ENCODE data around the gene XIRP1. TPM values are rescaled to one million over a fixed set of nuclear protein-coding genes. Genes with fewer than 3 reads are reported as not detected.
"Not testable (repeated sequence)": the region's sequence is repeated elsewhere in the genome, so short reads cannot be mapped to it uniquely, and the experiment has no call there.

XIRP1 gene
- total RNA-seq, 2 donors from 2014 or later = 0.99 to 17.2 TPM

- no peak overlapping the region for H3K4me3 Mint-ChIP-seq
- H3K9me3 Mint-ChIP-seq = no peaks in the 10 kb centered on the region
- ATAC-seq (replicated peaks) = no peak
- H3K4me1 Mint-ChIP-seq = peaks cover 23% of the 10 kb centered on the region
- H3K27me3 Mint-ChIP-seq = no peaks in the 10 kb centered on the region
- H3K27ac Mint-ChIP-seq = peak overlapping the region; percentile 44
- H3K36me3 Mint-ChIP-seq (ENCODE audit: low read depth) = no peaks in the 10 kb centered on the region
These were observed 18.9 kb downstream of the XIRP1 start for GRCh38 chr3:39173318-39174125.

GRCh38 chr3:39171860-39172259, 20.5 kb downstream of the XIRP1 start:
- Mint-ChIP-seq H3K36me3 (ENCODE audit: low read depth) (no peaks in the 10 kb centered on the region), H3K27ac (no peak overlapping the region), H3K27me3 (no peaks in the 10 kb centered on the region), H3K4me3 (no peak overlapping the region), H3K4me1 (peaks cover 12% of the 10 kb centered on the region), H3K9me3 (no peaks in the 10 kb centered on the region)
- no peak for ATAC-seq (replicated peaks)

GRCh38 chr3:39170877-39171276, 21.5 kb downstream of the XIRP1 start:
- H3K9me3 Mint-ChIP-seq; H3K4me1 Mint-ChIP-seq; H3K27me3 Mint-ChIP-seq; H3K4me3 Mint-ChIP-seq; H3K36me3 Mint-ChIP-seq (ENCODE audit: low read depth); H3K27ac Mint-ChIP-seq; ATAC-seq (replicated peaks): not testable (repeated sequence)

- no peak for ATAC-seq (replicated peaks)
- Mint-ChIP-seq H3K27ac (no peak overlapping the region), H3K36me3 (ENCODE audit: low read depth) (no peaks in the 10 kb centered on the region), H3K4me3 (no peak overlapping the region), H3K4me1 (no peaks in the 10 kb centered on the region), H3K27me3 (no peaks in the 10 kb centered on the region), H3K9me3 (no peaks in the 10 kb centered on the region)
These were observed 21.9 kb downstream of the XIRP1 start for GRCh38 chr3:39170461-39170860.

- H3K9me3 Mint-ChIP-seq = no peaks in the 10 kb centered on the region
- no peaks in the 10 kb centered on the region for H3K27me3 Mint-ChIP-seq
- no peaks in the 10 kb centered on the region for H3K4me1 Mint-ChIP-seq
- no peak for ATAC-seq (replicated peaks)
- H3K4me3 Mint-ChIP-seq = no peak overlapping the region
- H3K36me3 Mint-ChIP-seq (ENCODE audit: low read depth) = no peaks in the 10 kb centered on the region
- H3K27ac Mint-ChIP-seq = no peak overlapping the region
These were observed 22.7 kb downstream of the XIRP1 start for GRCh38 chr3:39169712-39170111.

- H3K27me3 Mint-ChIP-seq = no peaks in the 10 kb centered on the region
- no peaks in the 10 kb centered on the region for H3K36me3 Mint-ChIP-seq (ENCODE audit: low read depth)
- peak overlapping the region; percentile 18 for H3K27ac Mint-ChIP-seq
- H3K9me3 Mint-ChIP-seq = no peaks in the 10 kb centered on the region
- no peaks in the 10 kb centered on the region for H3K4me1 Mint-ChIP-seq
- no peak overlapping the region for H3K4me3 Mint-ChIP-seq
- ATAC-seq (replicated peaks) = no peak
These were observed 24.1 kb downstream of the XIRP1 start for GRCh38 chr3:39168156-39168780.

GRCh38 chr3:39166932-39167532, 25.4 kb downstream of the XIRP1 start:
- Mint-ChIP-seq H3K9me3 (no peaks in the 10 kb centered on the region), H3K36me3 (ENCODE audit: low read depth) (no peaks in the 10 kb centered on the region), H3K4me1 (no peaks in the 10 kb centered on the region), H3K4me3 (no peak overlapping the region), H3K27ac (no peak overlapping the region), H3K27me3 (no peaks in the 10 kb centered on the region)
- ATAC-seq (replicated peaks) = no peak

- H3K4me1 Mint-ChIP-seq = no peaks in the 10 kb centered on the region
- H3K27ac Mint-ChIP-seq = no peak overlapping the region
- no peaks in the 10 kb centered on the region for H3K27me3 Mint-ChIP-seq
- no peaks in the 10 kb centered on the region for H3K9me3 Mint-ChIP-seq
- peak; percentile 32 for ATAC-seq (replicated peaks)
- no peak overlapping the region for H3K4me3 Mint-ChIP-seq
- H3K36me3 Mint-ChIP-seq (ENCODE audit: low read depth) = no peaks in the 10 kb centered on the region
These were observed 26.2 kb downstream of the XIRP1 start for GRCh38 chr3:39166134-39166710.

DNA sequence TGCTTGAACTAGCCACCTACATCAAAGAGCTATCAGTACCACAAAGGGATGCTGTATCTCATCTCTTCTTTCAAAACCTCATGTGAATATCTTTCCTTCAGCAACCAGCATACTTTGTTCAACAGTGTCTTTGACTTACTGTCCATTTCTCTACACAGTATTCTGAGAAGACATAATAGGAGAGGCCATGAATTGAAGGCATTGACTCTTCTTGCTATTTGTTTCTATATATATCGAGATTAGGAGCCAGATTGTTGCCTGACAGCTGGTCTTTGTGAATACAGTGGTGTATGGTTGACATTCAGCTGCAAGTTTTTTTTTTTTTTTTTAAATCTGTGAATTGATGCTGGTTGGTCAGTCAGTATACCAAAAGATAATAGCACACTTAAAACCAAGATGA, 26.9 kb downstream of the XIRP1 start:
- Mint-ChIP-seq H3K9me3 (no peaks in the 10 kb centered on the region), H3K4me3 (no peak overlapping the region), H3K36me3 (ENCODE audit: low read depth) (no peaks in the 10 kb centered on the region), H3K27ac (no peak overlapping the region), H3K4me1 (no peaks in the 10 kb centered on the region), H3K27me3 (no peaks in the 10 kb centered on the region)
- no peak for ATAC-seq (replicated peaks)

GRCh38 chr3:39164414-39164813, 28.0 kb downstream of the XIRP1 start:
- H3K9me3 Mint-ChIP-seq = no peaks in the 10 kb centered on the region
- H3K27ac Mint-ChIP-seq = no peak overlapping the region
- H3K27me3 Mint-ChIP-seq = no peaks in the 10 kb centered on the region
- no peak overlapping the region for H3K4me3 Mint-ChIP-seq
- H3K4me1 Mint-ChIP-seq = no peaks in the 10 kb centered on the region
- ATAC-seq (replicated peaks) = no peak
- H3K36me3 Mint-ChIP-seq (ENCODE audit: low read depth) = no peaks in the 10 kb centered on the region

- no peaks in the 10 kb centered on the region for H3K9me3 Mint-ChIP-seq
- no peak overlapping the region for H3K27ac Mint-ChIP-seq
- no peak for ATAC-seq (replicated peaks)
- peaks cover 11% of the 10 kb centered on the region for H3K36me3 Mint-ChIP-seq (ENCODE audit: low read depth)
- H3K4me1 Mint-ChIP-seq = peaks cover 10% of the 10 kb centered on the region
- H3K27me3 Mint-ChIP-seq = no peaks in the 10 kb centered on the region
- no peak overlapping the region for H3K4me3 Mint-ChIP-seq
These were observed 34.2 kb downstream of the XIRP1 start for GRCh38 chr3:39158148-39158715.

GRCh38 chr3:39157359-39157758, 35.0 kb downstream of the XIRP1 start:
- peaks cover 14% of the 10 kb centered on the region for H3K4me1 Mint-ChIP-seq
- ATAC-seq (replicated peaks) = no peak
- H3K9me3 Mint-ChIP-seq = no peaks in the 10 kb centered on the region
- peaks cover 16% of the 10 kb centered on the region for H3K36me3 Mint-ChIP-seq (ENCODE audit: low read depth)
- H3K4me3 Mint-ChIP-seq = no peak overlapping the region
- H3K27ac Mint-ChIP-seq = no peak overlapping the region
- no peaks in the 10 kb centered on the region for H3K27me3 Mint-ChIP-seq

DNA sequence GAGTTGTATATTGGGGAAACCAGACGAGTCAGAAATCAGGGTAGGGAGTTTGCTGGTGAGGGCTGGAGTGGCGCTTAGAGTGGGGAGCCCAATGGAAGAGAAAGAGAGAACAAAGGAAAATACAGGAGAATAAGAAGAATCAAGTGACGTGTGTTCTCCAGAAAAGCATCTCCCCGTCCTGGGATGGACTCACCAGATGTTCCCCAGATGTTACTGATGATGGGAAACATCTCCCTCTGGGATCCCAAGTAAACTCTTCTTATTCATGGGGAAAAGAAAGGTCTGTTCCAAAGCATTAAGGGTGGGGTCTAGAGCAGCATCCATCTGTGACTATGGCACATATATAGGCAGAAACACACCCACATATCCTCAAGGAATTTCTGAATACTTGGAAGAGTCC, 36.0 kb downstream of the XIRP1 start:
- Mint-ChIP-seq H3K27ac (peak overlapping the region; percentile 70), H3K36me3 (ENCODE audit: low read depth) (peaks cover 26% of the 10 kb centered on the region), H3K4me3 (peak overlapping the region; percentile 87), H3K4me1 (peaks cover 15% of the 10 kb centered on the region), H3K9me3 (no peaks in the 10 kb centered on the region), H3K27me3 (no peaks in the 10 kb centered on the region)
- no peak for ATAC-seq (replicated peaks)

DNA sequence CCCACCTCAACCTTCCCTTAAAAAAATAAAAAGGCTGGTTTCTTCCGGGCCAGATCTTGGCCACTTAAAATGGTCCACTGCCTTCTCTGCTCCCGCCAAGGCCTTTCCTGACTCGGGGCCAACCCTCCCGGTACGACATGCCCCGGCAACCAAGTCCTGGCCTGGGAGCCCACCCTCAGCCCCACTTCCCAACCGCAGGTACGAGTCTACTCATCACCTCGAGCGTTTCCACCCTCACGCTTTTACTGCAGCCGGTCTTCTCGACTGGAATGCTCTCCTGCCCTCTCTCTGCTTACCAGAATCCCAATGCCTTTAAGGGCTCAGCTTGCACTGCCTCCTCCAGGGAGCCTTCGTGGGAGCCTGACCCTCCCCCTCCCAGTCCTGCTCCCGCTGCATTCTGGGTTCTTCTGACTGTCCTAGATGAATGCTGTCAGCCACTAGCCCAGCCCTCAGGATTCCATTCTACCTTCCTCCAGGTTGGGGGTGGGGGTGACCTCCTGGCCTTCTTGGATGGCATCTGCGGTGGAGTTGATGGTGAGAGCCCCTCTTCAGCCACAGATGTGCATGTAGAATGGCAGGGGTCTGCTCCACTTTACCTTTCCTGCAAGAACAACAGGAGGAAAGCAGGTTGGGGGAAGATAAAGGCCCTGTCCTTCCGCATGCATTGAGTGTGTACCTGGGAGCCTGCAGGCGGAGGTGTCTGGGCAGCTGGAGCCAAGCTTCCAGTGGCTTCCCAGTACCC, 37.9 kb downstream of the XIRP1 start:
- Mint-ChIP-seq H3K9me3 (no peaks in the 10 kb centered on the region), H3K4me1 (peaks cover 28% of the 10 kb centered on the region), H3K27me3 (no peaks in the 10 kb centered on the region), H3K27ac (peak overlapping the region; percentile 89), H3K36me3 (ENCODE audit: low read depth) (peaks cover 45% of the 10 kb centered on the region), H3K4me3 (peak overlapping the region; percentile 87)
- no peak for ATAC-seq (replicated peaks)

Measured in activated T-helper 17 cell treated with anti-CD3 and anti-CD28 coated beads, Interleukin-2, amount 50 U/mL, for 72 hours (primary cell).